WTC11 (cell line): ENCODE measurements around the gene ZNF440. TPM values are rescaled to one million over a fixed set of nuclear protein-coding genes. Genes with fewer than 3 reads are reported as not detected.

Experiments
- ATAC-seq: fragments of 200-7000 bp; cut with Tn5 transposase; 2 replicates; pipeline ENCODE4 v1.10.0; 2021; ENCODE audit warnings: mild to moderate bottlenecking, moderate library complexity
- CTCF ChIA-PET: fragments of 300-600 bp; sonication (Branson Sonifier 250); formaldehyde crosslinking; loops from one replicate; lab custom pipeline; 2021; ENCODE audit warnings: antibody characterized with exemption; lab: Charles Lee
- POLR2A ChIA-PET: fragments of 350-600 bp; sonication (Branson Sonifier 250); formaldehyde crosslinking; loops from one replicate; lab custom pipeline; 2021; ENCODE audit warnings: antibody characterized with exemption; lab: Charles Lee
- DNase-seq: peaks from one replicate; pipeline ENCODE4 v3.0.0; 2021; ENCODE audit warnings: low spot score
- H3K27ac Mint-ChIP-seq: 2 replicates; pipeline ENCODE4 v1.8.0; 2021; ENCODE audit warnings: mixed read lengths
- H3K27me3 Mint-ChIP-seq: 2 replicates; pipeline ENCODE4 v1.8.0; 2021; ENCODE audit warnings: low read depth, mild to moderate bottlenecking, moderate library complexity, mixed read lengths
- H3K36me3 Mint-ChIP-seq: 2 replicates; pipeline ENCODE4 v1.8.0; 2021; ENCODE audit warnings: mixed read lengths
- H3K4me1 Mint-ChIP-seq: 2 replicates; pipeline ENCODE4 v1.8.0; 2022; ENCODE audit warnings: mixed read lengths
- H3K4me3 Mint-ChIP-seq: 2 replicates; pipeline ENCODE4 v1.8.0; 2021; ENCODE audit warnings: mild to moderate bottlenecking, moderate library complexity, mixed read lengths
- H3K9me3 Mint-ChIP-seq: 2 replicates; pipeline ENCODE4 v1.8.0; 2021; ENCODE audit warnings: mixed read lengths
- AFF4 ChIP-seq: sonication (generic); formaldehyde crosslinking; IDR thresholded peaks from 2 replicates; pipeline ENCODE4 v1.8.1; 2023; ENCODE audit warnings: mild to moderate bottlenecking, missing genetic modification reagents, borderline replicate concordance
- ERG ChIP-seq: fragments of 250-450 bp; sonication (Bioruptor Pico); IDR thresholded peaks from 2 replicates; pipeline ENCODE4 v1.8.0; 2021; ENCODE audit warnings: mild to moderate bottlenecking
- MLX ChIP-seq: sonication (generic); formaldehyde crosslinking; IDR thresholded peaks from 2 replicates; pipeline ENCODE4 v1.8.1; 2023; ENCODE audit warnings: mild to moderate bottlenecking, missing genetic modification reagents, moderate library complexity
- USF1 ChIP-seq: sonication (generic); formaldehyde crosslinking; IDR thresholded peaks from 2 replicates; pipeline ENCODE4 v1.8.0; 2022; ENCODE audit warnings: mild to moderate bottlenecking, missing genetic modification reagents
- ZNF121 ChIP-seq: sonication (generic); formaldehyde crosslinking; IDR thresholded peaks from 2 replicates; pipeline ENCODE4 v1.8.0; 2023; ENCODE audit warnings: missing genetic modification reagents
- ZNF232 ChIP-seq: sonication (generic); formaldehyde crosslinking; IDR thresholded peaks from 2 replicates; pipeline ENCODE4 v1.8.0; 2022; ENCODE audit warnings: mild to moderate bottlenecking, missing genetic modification reagents
- ZNF425 ChIP-seq: fragments of 250-450 bp; sonication (Bioruptor Pico); conservative IDR thresholded peaks from 2 replicates; pipeline ENCODE4 v1.9.0; 2021; ENCODE audit warnings: mild to moderate bottlenecking
- ZNF532 ChIP-seq: fragments of 250-450 bp; sonication (Bioruptor Pico); IDR thresholded peaks from 2 replicates; pipeline ENCODE4 v1.9.0; 2021; ENCODE audit warnings: mild to moderate bottlenecking, borderline replicate concordance
- total RNA-seq: library from RNA; stranded (reverse); gene quantifications from 3 replicates; pipeline ENCODE4 v1.2.3, GENCODE V29; 2021
- TF ChIP-seq, protein P1 (sequence below): fragments of 250-450 bp; sonication (Bioruptor Pico); IDR thresholded peaks from 2 replicates; pipeline ENCODE4 v2.1.2; 2022; ENCODE audit warnings: mild to moderate bottlenecking, moderate library complexity

The ZNF440 gene
- total RNA-seq, 1 experiment from 2014 or later: 16.4 TPM

DNA sequence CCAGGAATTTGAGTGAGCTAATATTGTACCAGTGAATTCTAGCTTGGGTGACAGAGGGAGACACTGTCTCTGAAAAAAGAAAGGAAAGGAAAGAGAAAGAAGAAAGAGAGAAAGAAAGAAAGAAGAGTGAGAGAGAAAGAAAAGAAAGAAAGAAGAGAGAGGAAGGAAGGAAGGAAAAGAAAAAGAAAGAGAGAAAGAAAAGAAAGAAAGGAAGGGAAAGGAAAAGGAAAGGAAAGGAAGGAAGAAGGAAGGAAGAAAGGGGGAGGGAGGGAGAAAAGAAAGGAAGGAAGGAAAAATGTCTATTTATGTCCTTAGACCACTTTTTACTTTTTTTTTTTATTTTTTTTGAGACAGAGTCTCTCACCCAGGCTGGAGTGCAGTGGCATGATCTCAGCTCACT, 21.1 kb upstream of the ZNF440 start:
- peaks cover 9% of the 10 kb centered on the region for H3K4me1 Mint-ChIP-seq
- H3K36me3 Mint-ChIP-seq: no peaks in the 10 kb centered on the region
- TF ChIP-seq AFF4 (no peak), ERG (CRISPR knock-in tag) (no peak), MLX (no peak), ZNF232 (CRISPR knock-in tag) (no peak), ZNF121 (CRISPR knock-in tag) (no peak), USF1 (CRISPR knock-in tag) (no peak), ZNF532 (CRISPR knock-in tag) (no peak), ZNF425 (no peak)
- TF ChIP-seq, protein P1, sequence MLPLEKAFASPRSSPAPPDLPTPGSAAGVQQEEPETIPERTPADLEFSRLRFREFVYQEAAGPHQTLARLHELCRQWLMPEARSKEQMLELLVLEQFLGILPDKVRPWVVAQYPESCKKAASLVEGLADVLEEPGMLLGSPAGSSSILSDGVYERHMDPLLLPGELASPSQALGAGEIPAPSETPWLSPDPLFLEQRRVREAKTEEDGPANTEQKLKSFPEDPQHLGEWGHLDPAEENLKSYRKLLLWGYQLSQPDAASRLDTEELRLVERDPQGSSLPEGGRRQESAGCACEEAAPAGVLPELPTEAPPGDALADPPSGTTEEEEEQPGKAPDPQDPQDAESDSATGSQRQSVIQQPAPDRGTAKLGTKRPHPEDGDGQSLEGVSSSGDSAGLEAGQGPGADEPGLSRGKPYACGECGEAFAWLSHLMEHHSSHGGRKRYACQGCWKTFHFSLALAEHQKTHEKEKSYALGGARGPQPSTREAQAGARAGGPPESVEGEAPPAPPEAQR (CRISPR knock-in tag): no peak
- POLR2A ChIA-PET: no interaction called here
- H3K27ac Mint-ChIP-seq: no peak overlapping the region
- CTCF ChIA-PET: no interaction called here
- H3K4me3 Mint-ChIP-seq: no peak overlapping the region
- H3K9me3 Mint-ChIP-seq: peaks cover 17% of the 10 kb centered on the region
- ATAC-seq (no peak), DNase-seq (no peak)
- H3K27me3 Mint-ChIP-seq: peaks cover 36% of the 10 kb centered on the region
